WTC11 (cell line): ENCODE measurements around the gene KDM4B. TPM values are rescaled to one million over a fixed set of nuclear protein-coding genes. Genes with fewer than 3 reads are reported as not detected.

Experiments used
- ATAC-seq: fragments of 200-7000 bp; cut with Tn5 transposase; 2 replicates; pipeline ENCODE4 v1.10.0; 2021; ENCODE audit warnings: mild to moderate bottlenecking, moderate library complexity
- CTCF ChIA-PET: fragments of 300-600 bp; sonication (Branson Sonifier 250); formaldehyde crosslinking; loops from one replicate; lab custom pipeline; 2021; ENCODE audit warnings: antibody characterized with exemption; lab: Charles Lee
- POLR2A ChIA-PET: fragments of 350-600 bp; sonication (Branson Sonifier 250); formaldehyde crosslinking; loops from one replicate; lab custom pipeline; 2021; ENCODE audit warnings: antibody characterized with exemption; lab: Charles Lee
- DNase-seq: peaks from one replicate; pipeline ENCODE4 v3.0.0; 2021; ENCODE audit warnings: low spot score
- H3K27ac Mint-ChIP-seq: 2 replicates; pipeline ENCODE4 v1.8.0; 2021; ENCODE audit warnings: mixed read lengths
- H3K27me3 Mint-ChIP-seq: 2 replicates; pipeline ENCODE4 v1.8.0; 2021; ENCODE audit warnings: low read depth, mild to moderate bottlenecking, moderate library complexity, mixed read lengths
- H3K36me3 Mint-ChIP-seq: 2 replicates; pipeline ENCODE4 v1.8.0; 2021; ENCODE audit warnings: mixed read lengths
- H3K4me1 Mint-ChIP-seq: 2 replicates; pipeline ENCODE4 v1.8.0; 2022; ENCODE audit warnings: mixed read lengths
- H3K4me3 Mint-ChIP-seq: 2 replicates; pipeline ENCODE4 v1.8.0; 2021; ENCODE audit warnings: mild to moderate bottlenecking, moderate library complexity, mixed read lengths
- H3K9me3 Mint-ChIP-seq: 2 replicates; pipeline ENCODE4 v1.8.0; 2021; ENCODE audit warnings: mixed read lengths
- ATF2 ChIP-seq: sonication (generic); formaldehyde crosslinking; IDR thresholded peaks from 2 replicates; pipeline ENCODE4 v1.8.1; 2022; ENCODE audit warnings: low read depth, missing genetic modification reagents, borderline replicate concordance
- IRF2 ChIP-seq: sonication (generic); formaldehyde crosslinking; IDR thresholded peaks from 2 replicates; pipeline ENCODE4 v1.8.0; 2022; ENCODE audit warnings: low read depth, missing genetic modification reagents, borderline replicate concordance
- JAZF1 ChIP-seq: fragments of 250-450 bp; sonication (Bioruptor Pico); IDR thresholded peaks from 2 replicates; pipeline ENCODE4 v1.9.0; 2021; ENCODE audit warnings: moderate library complexity, mild to moderate bottlenecking, inconsistent platforms
- NR2C2 ChIP-seq: sonication (generic); formaldehyde crosslinking; IDR thresholded peaks from 2 replicates; pipeline ENCODE4 v1.8.0; 2022; ENCODE audit warnings: mild to moderate bottlenecking, missing genetic modification reagents
- OVOL2 ChIP-seq: fragments of 250-450 bp; sonication (Bioruptor Pico); IDR thresholded peaks from 2 replicates; pipeline ENCODE4 v1.9.0; 2021; ENCODE audit warnings: mild to moderate bottlenecking, borderline replicate concordance
- RORB ChIP-seq: fragments of 250-450 bp; sonication (Bioruptor Pico); IDR thresholded peaks from 2 replicates; pipeline ENCODE4 v1.9.0; 2021; ENCODE audit warnings: mild to moderate bottlenecking
- TCF7 ChIP-seq: sonication (generic); formaldehyde crosslinking; IDR thresholded peaks from 2 replicates; pipeline ENCODE4 v1.8.0; 2022; ENCODE audit warnings: mild to moderate bottlenecking, low read depth, missing genetic modification reagents, moderate library complexity
- TEAD4 ChIP-seq: sonication (generic); formaldehyde crosslinking; IDR thresholded peaks from 2 replicates; pipeline ENCODE4 v1.8.0; 2022; ENCODE audit warnings: mild to moderate bottlenecking, missing genetic modification reagents
- USF2 ChIP-seq: sonication (generic); formaldehyde crosslinking; IDR thresholded peaks from 2 replicates; pipeline ENCODE4 v1.8.1; 2023; ENCODE audit warnings: mild to moderate bottlenecking, missing genetic modification reagents, moderate library complexity
- ZBTB43 ChIP-seq: sonication (generic); formaldehyde crosslinking; IDR thresholded peaks from 2 replicates; pipeline ENCODE4 v1.8.1; 2023; ENCODE audit warnings: mild to moderate bottlenecking, missing genetic modification reagents
- ZMAT4 ChIP-seq: fragments of 250-450 bp; sonication (Bioruptor Pico); IDR thresholded peaks from 2 replicates; pipeline ENCODE4 v1.9.0; 2021; ENCODE audit warnings: mild to moderate bottlenecking
- ZNF219 ChIP-seq: sonication (generic); formaldehyde crosslinking; IDR thresholded peaks from 2 replicates; pipeline ENCODE4 v1.8.0; 2023; ENCODE audit warnings: missing genetic modification reagents, mild to moderate bottlenecking, borderline replicate concordance
- ZNF232 ChIP-seq: sonication (generic); formaldehyde crosslinking; IDR thresholded peaks from 2 replicates; pipeline ENCODE4 v1.8.0; 2022; ENCODE audit warnings: mild to moderate bottlenecking, missing genetic modification reagents
- ZNF396 ChIP-seq: fragments of 250-450 bp; sonication (Bioruptor Pico); IDR thresholded peaks from 2 replicates; pipeline ENCODE4 v1.8.0; 2021; ENCODE audit warnings: mild to moderate bottlenecking, moderate library complexity, borderline replicate concordance
- ZNF423 ChIP-seq: fragments of 250-450 bp; sonication (Bioruptor Pico); IDR thresholded peaks from 2 replicates; pipeline ENCODE4 v2.1.2; 2022; ENCODE audit warnings: mild to moderate bottlenecking, moderate library complexity
- total RNA-seq: library from RNA; stranded (reverse); gene quantifications from 3 replicates; pipeline ENCODE4 v1.2.3, GENCODE V29; 2021
- TF ChIP-seq, protein P1 (sequence below): sonication (generic); formaldehyde crosslinking; IDR thresholded peaks from 2 replicates; pipeline ENCODE4 v1.8.0; 2023; ENCODE audit warnings: missing genetic modification reagents, mild to moderate bottlenecking, borderline replicate concordance
- TF ChIP-seq, protein P2 (sequence below): sonication (generic); formaldehyde crosslinking; IDR thresholded peaks from 2 replicates; pipeline ENCODE4 v1.8.0; 2022; ENCODE audit warnings: mild to moderate bottlenecking, missing genetic modification reagents

KDM4B gene
- total RNA-seq, 1 experiment from 2014 or later = 43.2 TPM

DNA sequence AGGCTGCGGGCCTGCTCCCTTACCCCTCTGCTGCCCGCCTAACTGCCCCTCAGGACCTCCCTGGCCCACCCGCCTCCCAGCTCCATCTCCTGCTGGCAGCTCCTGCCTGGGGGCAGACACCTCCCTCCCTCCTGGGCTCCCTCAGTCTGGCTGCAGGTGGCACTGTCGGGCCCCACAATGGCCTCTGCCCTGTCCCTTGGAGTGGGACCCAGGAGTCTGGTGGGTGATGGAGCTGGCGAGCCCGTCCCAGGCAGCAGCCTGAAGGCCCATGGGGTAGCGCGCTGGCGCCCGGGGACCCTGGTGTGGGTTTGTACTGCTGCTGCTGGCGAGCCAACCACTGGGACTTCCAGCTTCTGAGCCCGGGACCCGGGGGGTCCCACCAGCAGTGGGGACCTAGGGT is 83.6 kb downstream of the KDM4B start (continued):
- TF ChIP-seq USF2 (no peak), OVOL2 (CRISPR knock-in tag) (no peak), RORB (CRISPR knock-in tag) (no peak), IRF2 (CRISPR knock-in tag) (no peak), TEAD4 (CRISPR knock-in tag) (no peak), NR2C2 (CRISPR knock-in tag) (no peak), ZNF396 (CRISPR knock-in tag) (no peak), JAZF1 (CRISPR knock-in tag) (no peak), ZMAT4 (CRISPR knock-in tag) (no peak), ZNF423 (CRISPR knock-in tag) (no peak), ZNF219 (no peak)
- TF ChIP-seq, protein P1, sequence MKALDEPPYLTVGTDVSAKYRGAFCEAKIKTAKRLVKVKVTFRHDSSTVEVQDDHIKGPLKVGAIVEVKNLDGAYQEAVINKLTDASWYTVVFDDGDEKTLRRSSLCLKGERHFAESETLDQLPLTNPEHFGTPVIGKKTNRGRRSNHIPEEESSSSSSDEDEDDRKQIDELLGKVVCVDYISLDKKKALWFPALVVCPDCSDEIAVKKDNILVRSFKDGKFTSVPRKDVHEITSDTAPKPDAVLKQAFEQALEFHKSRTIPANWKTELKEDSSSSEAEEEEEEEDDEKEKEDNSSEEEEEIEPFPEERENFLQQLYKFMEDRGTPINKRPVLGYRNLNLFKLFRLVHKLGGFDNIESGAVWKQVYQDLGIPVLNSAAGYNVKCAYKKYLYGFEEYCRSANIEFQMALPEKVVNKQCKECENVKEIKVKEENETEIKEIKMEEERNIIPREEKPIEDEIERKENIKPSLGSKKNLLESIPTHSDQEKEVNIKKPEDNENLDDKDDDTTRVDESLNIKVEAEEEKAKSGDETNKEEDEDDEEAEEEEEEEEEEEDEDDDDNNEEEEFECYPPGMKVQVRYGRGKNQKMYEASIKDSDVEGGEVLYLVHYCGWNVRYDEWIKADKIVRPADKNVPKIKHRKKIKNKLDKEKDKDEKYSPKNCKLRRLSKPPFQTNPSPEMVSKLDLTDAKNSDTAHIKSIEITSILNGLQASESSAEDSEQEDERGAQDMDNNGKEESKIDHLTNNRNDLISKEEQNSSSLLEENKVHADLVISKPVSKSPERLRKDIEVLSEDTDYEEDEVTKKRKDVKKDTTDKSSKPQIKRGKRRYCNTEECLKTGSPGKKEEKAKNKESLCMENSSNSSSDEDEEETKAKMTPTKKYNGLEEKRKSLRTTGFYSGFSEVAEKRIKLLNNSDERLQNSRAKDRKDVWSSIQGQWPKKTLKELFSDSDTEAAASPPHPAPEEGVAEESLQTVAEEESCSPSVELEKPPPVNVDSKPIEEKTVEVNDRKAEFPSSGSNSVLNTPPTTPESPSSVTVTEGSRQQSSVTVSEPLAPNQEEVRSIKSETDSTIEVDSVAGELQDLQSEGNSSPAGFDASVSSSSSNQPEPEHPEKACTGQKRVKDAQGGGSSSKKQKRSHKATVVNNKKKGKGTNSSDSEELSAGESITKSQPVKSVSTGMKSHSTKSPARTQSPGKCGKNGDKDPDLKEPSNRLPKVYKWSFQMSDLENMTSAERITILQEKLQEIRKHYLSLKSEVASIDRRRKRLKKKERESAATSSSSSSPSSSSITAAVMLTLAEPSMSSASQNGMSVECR = no peak
- TF ChIP-seq, all 79 proteins: peak for 0

DNA sequence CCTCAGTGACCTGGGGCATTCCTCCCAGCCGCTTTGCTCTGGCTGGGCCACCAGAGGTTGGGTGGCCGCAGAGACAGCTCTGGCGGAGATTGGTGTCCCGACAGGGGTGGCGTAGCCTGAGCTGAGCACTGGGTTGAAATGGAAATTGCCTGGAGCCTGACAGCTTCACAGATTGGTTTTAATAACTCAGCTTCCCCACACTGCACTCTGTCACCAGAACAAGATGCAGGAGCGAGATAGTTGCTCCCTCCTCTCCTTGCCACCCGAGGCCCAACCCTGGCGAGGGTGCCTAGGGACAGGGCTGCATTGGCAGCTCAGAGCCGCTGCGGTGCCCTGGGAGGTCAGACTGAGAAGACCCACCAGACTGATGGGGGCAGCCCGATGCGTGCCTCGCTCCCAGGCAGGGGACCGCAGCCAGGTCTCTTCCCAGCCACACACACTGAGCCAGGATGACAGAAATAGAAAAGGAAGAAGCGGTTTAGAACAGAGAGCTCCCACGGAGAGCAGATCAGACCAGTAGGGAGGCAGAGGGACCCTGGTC is 84.1 kb downstream of the KDM4B start:
- ChIA-PET POLR2A (interaction anchor here (1.4 kb wide), 1 partner anchor 79 kb away, joined by 3 read pairs; no protein-coding TSS in a partner anchor), CTCF (interaction anchor here (1.0 to 4.3 kb wide), 28 partner anchors 10 to 274 kb away, joined by 3 to 65 read pairs (median 8); no protein-coding TSS in a partner anchor)
- no peak for DNase-seq
- no peak for ATAC-seq
- no peak overlapping the region for H3K4me3 Mint-ChIP-seq
- H3K27me3 Mint-ChIP-seq = no peaks in the 10 kb centered on the region
- H3K27ac Mint-ChIP-seq = no peak overlapping the region
- TF ChIP-seq ZBTB43 (CRISPR knock-in tag) (no peak), ZNF232 (CRISPR knock-in tag) (no peak), TCF7 (CRISPR knock-in tag) (no peak), ATF2 (CRISPR knock-in tag) (no peak)
- TF ChIP-seq, protein P2, sequence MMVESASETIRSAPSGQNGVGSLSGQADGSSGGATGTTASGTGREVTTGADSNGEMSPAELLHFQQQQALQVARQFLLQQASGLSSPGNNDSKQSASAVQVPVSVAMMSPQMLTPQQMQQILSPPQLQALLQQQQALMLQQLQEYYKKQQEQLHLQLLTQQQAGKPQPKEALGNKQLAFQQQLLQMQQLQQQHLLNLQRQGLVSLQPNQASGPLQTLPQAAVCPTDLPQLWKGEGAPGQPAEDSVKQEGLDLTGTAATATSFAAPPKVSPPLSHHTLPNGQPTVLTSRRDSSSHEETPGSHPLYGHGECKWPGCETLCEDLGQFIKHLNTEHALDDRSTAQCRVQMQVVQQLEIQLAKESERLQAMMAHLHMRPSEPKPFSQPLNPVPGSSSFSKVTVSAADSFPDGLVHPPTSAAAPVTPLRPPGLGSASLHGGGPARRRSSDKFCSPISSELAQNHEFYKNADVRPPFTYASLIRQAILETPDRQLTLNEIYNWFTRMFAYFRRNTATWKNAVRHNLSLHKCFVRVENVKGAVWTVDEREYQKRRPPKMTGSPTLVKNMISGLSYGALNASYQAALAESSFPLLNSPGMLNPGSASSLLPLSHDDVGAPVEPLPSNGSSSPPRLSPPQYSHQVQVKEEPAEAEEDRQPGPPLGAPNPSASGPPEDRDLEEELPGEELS = no peak
- no peaks in the 10 kb centered on the region for H3K4me1 Mint-ChIP-seq
- H3K9me3 Mint-ChIP-seq = no peaks in the 10 kb centered on the region
- H3K36me3 Mint-ChIP-seq = peaks cover 5% of the 10 kb centered on the region; the same call in 1 of the 2 replicates
